Limb (tissue), 2 donors: ENCODE measurements around the gene DPF3.

Experiments used
- DNase-seq, 2 donors: peaks; one replicate each; pipeline ENCODE4 v3.0.0-alpha.2; 2016; ENCODE audit errors: extremely low spot score in 2 of 2

DPF3 gene

DNA sequence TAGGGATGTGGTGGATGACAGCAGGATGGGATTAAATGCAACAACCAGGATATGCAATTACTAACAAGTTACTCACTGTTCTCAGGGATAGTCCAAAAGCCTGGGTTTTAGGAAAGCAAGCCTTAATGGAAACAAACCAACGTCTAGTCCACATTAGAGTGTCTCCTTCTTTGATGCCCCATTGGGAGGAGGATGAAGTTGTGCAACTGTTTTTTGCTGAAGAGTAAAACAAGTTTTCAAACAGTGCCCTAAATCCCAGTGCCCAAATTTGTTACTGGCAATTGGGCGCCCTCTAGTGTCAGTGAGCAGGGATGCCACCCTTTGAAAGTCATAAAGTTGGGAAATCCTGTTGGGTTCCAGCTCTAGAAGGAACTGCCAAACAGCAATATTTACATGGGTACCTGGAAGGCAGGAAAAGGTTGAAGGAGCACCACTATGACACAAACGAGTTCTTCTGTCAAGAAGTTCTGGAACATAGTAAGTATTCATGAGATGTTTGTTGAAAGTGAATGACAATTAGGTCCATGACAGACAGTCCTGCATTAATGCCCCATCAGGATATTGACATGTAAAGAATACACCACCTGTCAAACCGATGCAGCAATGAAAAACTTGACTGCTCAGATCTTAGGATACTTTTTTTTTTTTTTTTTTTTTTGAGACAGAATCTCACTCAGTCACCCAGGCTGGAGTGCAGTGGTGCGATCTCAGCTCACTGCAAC, 11.1 kb upstream of the DPF3 start:
- DNase-seq, result peak; percentile 64 to 80

DNA sequence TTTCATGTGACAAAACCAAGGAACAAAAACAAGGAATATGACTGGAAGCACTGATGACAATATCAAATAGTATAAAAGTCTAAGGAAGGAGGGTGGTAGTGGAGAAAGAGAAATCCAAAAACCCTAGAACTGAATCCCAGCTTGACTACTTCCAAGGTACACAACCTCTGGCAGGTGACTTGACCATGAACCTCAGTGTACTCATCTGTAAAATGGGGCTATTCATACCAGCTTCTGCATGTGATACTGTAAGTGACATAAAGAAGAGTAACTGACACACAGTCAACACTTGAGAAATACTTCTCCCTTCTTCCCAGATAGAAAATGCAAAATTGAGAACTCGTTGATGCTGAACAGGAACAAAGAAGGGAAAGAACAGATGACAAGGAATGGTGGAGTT, 10.3 kb upstream of the DPF3 start:
- no peak for DNase-seq

DNA sequence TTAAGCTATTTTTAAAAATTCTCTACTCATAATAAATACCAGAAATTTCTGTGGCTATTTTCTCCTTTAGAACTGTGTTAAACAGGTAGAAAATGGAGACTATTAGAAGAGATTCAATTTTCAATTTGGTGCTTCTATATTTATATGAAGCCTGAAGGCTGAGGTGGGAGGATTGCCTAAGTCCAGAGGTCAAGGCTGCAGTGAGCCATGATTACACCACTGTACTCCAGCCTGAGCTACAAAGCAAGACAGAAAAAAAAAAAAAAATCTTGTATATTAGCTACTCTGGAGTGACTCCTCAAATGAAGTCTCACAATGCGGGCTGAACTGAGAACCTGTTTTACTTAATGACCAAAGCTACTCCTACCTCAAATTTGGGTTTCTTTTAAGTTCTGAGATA, 9.8 kb upstream of the DPF3 start:
- DNase-seq, result no peak

- no peak for DNase-seq
These were observed 9.1 kb upstream of the DPF3 start for GRCh38 chr14:72902801-72903530.

GRCh38 chr14:72901361-72901760, 7.5 kb upstream of the DPF3 start:
- DNase-seq, result no peak

GRCh38 chr14:72898448-72898847, 4.5 kb upstream of the DPF3 start:
- no peak for DNase-seq

- peak in 1 of 2 donors; percentile 43 for DNase-seq
These were observed 900 bp upstream of the DPF3 start for GRCh38 chr14:72894623-72895378.

GRCh38 chr14:72894323-72894622, 372 bp upstream of the DPF3 start:
- no peak for DNase-seq

DNA sequence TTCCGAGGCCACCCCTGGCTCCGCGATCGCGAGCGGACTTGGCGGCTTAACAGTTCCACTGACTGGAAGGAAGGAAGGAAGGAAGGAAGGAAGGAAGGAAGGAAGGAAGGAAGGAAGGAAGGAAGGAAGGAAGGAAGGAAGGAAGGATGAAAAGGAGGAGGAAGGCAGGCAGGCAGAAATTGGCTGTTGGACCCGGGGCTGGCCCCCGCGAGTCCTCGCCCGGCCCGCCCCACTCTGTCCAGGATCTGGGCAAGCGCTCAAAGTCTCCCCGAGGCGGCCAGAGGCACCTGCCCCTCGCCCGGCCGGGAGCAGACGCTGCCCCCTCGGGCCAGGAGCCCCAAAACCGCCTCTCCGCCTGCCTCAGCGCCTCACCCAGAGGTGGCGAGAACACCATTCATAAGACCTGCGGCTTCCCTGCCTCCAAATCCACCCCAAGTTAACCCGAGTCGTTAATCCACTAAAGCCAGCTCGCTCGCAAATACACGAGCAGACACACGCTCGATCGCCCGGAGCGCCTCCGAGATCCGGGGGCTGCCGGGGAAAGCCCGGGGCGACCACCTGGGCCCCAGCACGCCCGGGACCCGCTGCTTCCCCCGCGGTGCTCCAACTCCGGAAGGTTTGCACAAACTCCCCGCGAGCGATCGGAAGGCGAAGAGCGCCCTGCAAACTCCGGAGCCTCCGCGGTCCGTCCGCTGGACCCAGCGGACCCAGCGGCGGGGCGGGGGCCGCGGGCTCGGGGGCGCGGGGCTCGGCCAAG, 844 bp downstream of the DPF3 start:
- DNase-seq, result peak in 1 of 2 donors; percentile 58

GRCh38 chr14:72892103-72892878, 1.6 kb downstream of the DPF3 start:
- peak in 1 of 2 donors; percentile 52 for DNase-seq

- DNase-seq, result no peak
These were observed 2.2 kb downstream of the DPF3 start for GRCh38 chr14:72891666-72892102.

- no peak for DNase-seq
These were observed 4.5 kb downstream of the DPF3 start for GRCh38 chr14:72889366-72889765.

GRCh38 chr14:72888636-72889201, 5.2 kb downstream of the DPF3 start:
- no peak for DNase-seq

- no peak for DNase-seq
These were observed 5.7 kb downstream of the DPF3 start for GRCh38 chr14:72888192-72888591.

GRCh38 chr14:72887514-72887913, 6.4 kb downstream of the DPF3 start:
- no peak for DNase-seq

- DNase-seq, result no peak
These were observed 9.5 kb downstream of the DPF3 start for GRCh38 chr14:72884386-72884785.

DNA sequence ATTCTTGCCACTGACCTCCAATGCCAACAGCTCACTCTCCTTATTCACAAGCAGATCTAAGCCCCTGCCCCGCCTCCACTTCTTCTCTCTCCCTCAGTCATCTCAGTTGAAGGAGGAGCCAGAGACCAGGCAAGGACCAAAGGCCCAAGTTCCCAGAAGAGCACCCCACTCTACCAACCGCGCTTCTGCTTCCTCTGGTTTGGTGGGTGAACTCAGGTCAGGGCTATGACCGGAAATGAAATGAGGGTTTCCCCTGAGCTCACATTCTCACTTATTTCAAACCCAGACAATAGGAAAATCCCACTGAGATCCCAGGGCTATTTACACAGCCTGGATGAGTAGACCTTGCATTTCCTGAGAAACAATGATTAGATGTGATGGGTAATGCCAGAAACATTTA, 9.9 kb downstream of the DPF3 start:
- DNase-seq, result no peak

- DNase-seq, result no peak
These were observed 10.8 kb downstream of the DPF3 start for GRCh38 chr14:72883109-72883508.

GRCh38 chr14:72882463-72882862, 11.4 kb downstream of the DPF3 start:
- no peak for DNase-seq

DNA sequence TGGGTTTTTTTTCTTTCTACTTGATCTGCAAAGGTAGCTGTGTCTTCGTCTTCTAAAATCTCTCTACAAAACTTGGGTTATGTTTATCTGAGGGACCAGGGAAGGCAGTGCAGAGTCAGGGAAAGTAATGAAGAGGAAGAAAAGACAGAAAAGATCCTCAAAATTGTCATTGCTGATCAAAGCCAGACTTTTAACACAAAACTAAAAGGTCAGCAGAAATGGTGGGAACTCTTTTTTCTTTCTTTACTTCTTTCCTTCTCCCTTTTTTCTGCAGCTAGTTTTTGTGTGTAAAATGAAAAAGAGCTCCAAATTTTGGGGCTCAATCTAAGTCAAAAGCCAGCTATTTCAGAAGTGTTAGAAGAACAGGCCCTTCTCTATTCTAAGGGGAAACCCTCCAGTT, 11.9 kb downstream of the DPF3 start:
- no peak for DNase-seq

DNA sequence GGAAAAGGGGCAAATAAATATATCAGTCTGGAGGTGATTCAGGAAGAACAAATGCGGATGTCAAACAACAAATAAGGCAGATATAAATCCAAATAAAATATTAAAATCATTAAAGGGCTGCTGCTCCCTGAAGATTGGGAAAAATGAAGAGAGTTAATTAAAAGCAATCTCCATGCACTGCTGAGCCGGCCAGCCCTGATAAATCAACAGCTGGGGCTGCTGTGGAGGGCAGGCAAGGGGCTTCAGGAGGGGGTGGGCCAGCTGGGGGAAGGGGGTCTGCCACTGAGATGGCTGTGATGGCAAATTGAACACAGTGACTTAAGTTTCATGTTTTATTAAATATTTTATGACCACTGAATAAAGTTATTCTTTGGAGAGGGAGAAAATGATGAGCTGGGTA, 12.4 kb downstream of the DPF3 start:
- no peak for DNase-seq
